HG02610 (cell line): ENCODE data around the gene PTPRU.
"Not testable (repeated sequence)": the region's sequence is repeated elsewhere in the genome, so short reads cannot be mapped to it uniquely, and the experiment has no call there.

Experiments used
- ATAC-seq: cut with Tn5 transposase; IDR thresholded peaks from one replicate; pipeline ENCODE4 v1.9.1; 2021; ENCODE audit warnings: mild to moderate bottlenecking, moderate library complexity; ENCODE audit not compliant: unreplicated experiment

The PTPRU gene

DNA sequence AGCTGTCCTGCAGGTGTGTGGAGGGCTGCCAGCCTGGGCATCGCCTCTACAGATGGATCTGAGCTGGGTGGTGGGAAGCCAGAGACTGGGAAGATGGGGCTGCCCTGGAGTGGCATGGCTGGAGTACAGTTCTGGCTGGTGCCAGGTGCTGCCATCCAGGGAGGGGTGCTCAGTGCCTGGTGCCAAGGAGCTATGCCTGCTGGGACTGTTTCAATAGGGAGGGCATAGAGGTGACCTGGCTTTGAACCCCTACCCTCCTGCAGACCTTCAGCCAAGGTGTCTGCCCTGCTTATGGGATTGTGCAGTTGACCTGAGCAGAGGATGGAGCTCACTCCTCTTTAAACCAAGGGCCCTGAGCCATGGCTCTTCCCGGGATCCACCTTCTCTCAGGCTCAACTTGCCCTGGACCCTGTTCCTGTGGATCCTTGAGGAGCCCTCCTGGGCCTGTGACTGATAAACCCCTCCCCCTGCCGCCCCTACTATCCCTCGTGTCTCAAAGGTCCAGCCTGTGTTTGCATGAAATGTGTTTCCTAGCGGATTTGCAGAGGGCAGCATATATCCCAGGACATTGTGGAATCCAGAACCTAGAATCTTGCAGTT lies 48.7 kb downstream of the PTPRU start:
- no peak for ATAC-seq

- no peak for ATAC-seq
These were observed 49.4 kb downstream of the PTPRU start for GRCh38 chr1:29285771-29286170.

DNA sequence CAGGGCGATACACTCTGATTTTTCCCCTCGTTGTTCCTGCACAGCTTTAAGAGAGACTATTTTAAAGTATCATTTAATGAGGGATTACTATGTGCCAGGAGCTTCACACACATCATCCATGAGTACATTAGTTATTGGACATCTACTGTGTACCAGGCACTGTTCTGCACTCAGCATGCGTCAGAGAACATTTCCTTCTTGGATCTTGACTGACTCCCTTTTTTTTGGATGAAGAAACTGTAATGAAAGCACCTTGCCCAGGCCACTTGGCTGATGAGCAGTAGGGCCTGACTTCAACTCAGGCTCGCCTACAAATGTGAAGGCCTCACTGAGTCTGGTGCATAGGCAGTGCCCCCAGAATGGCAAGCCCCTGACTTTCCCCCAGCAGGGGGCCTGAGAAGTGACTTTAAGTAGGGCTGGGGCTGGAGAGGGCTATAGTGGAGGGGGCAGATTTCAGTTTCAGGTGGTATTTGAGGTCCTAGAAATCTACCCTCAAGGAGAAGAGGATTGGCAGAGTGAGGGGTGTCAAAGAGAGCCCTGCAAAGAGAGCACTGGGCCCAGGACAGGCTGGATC lies 50.0 kb downstream of the PTPRU start:
- no peak for ATAC-seq

DNA sequence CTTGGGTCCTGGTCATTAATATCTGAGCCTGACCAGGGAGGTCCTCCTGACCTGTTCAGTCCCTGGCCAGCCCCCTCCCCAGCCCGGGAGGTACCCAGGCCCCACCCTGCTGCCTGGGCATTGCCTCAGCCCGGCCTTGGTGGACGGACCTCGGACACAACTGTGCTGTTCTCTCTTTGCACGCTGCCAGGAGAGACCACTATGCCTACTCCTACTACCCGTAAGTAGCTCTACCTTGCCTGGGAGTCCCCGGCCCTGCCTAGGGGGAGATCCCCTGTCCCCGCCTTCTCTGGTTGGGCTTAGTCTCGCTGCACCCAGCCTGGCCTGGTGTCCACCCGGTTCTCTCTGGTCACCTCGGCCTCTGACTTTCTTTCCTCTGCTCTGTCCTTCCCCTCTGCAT lies 53.2 kb downstream of the PTPRU start:
- ATAC-seq, result no peak

DNA sequence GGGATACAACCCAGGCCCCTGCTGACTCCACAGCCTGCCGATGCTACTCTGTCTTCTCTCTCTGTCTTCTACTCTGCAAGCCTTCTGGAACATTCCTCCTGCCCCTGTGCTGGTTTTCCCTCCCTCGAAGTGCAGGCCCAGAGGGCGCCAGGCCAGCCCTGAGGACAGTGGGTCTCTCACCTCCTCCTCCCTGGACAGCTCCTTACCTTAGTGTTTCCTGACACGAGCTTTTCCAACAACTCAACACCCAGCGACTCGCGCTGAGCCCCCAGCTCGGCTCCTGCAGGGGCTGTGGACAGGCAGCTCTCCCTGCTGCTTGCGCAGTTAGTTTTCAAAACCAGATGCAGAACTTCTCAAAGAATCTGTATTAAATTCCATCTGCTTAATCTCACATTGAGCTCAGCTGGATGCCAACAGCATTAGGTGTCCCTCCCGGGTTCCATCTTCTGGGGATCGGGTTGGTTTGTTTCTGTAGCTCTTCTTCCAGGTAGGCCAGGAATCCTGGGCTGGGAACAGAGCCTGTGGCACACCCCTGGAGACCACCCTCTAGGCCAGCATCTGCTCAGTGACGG lies 54.2 kb downstream of the PTPRU start:
- ATAC-seq, result no peak

DNA sequence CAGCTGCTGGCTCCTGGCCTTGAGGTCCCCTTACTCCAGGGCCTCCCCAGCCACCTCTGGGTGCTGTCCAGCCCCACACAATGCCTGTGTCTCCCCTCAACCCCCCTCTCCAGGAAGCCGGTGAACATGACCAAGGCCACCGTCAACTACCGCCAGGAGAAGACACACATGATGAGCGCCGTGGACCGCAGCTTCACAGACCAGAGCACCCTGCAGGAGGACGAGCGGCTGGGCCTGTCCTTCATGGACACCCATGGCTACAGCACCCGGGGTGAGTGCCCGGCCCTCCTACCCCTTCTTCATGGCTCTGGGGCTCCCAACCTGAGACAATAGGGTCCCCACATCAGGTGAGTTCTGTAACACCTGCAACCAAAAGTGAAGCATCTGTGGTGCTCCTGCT lies 55.4 kb downstream of the PTPRU start:
- ATAC-seq, result no peak

DNA sequence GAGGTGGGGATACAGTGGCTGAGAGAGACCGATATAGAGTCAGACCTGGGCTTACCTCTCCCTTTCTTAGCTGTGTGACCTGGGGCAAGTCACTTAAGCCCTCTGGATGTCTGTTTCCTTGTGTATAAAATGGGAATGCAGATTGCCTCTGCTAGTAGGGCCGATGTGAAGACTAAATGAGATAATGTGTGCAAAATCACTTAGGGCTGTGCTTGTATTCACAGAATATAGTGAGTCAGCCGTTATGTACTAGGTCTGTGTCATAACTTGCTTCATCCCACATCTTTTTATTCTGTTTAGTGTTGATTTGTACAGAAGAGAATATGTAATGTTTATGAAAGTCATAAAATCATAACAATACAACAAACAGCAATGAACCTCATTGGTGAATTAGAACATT lies 56.0 kb downstream of the PTPRU start:
- ATAC-seq, result no peak

GRCh38 chr1:29297450-29297849 lies 61.1 kb downstream of the PTPRU start:
- no peak for ATAC-seq

- no peak for ATAC-seq
These were observed 61.9 kb downstream of the PTPRU start for GRCh38 chr1:29298246-29298645.

DNA sequence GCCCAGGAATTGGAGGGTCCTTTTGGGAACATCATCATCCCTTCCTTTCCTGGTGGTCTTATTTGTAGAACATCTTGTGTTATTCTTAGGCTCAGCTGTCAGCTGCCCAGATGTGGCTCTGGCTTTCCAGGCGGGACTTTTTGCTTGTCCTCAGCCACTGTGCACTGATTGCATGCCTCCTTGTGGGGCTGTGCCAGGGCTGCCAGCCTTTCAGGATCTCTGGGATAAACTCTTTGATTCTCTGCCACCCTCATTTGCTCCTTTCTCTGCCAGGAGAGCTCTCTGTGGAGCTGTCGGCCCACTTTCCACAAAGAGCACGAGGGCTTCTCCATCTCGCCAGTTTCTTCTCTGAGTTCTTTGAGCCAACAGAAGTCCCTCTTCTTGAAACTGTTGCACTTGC lies 63.1 kb downstream of the PTPRU start:
- ATAC-seq, result no peak

DNA sequence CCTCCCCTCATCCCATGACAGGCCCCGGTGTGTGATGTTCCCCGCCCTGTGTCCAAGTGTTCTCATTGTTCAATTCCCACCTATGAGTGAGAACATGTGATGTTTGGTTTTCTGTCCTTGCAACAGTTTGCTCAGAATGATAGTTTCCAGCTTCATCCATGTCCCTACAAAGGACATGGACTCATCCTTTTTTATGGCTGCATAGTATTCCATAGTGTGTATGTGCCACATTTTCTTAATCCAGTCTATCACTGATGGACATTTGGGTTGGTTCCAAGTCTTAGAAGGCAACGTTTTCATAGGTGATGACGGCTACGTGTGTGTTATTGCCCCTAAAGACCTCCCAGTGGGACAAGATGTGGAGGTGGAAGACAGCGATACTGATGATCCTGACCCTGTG lies 65.4 kb downstream of the PTPRU start:
- ATAC-seq, result not testable (repeated sequence)

DNA sequence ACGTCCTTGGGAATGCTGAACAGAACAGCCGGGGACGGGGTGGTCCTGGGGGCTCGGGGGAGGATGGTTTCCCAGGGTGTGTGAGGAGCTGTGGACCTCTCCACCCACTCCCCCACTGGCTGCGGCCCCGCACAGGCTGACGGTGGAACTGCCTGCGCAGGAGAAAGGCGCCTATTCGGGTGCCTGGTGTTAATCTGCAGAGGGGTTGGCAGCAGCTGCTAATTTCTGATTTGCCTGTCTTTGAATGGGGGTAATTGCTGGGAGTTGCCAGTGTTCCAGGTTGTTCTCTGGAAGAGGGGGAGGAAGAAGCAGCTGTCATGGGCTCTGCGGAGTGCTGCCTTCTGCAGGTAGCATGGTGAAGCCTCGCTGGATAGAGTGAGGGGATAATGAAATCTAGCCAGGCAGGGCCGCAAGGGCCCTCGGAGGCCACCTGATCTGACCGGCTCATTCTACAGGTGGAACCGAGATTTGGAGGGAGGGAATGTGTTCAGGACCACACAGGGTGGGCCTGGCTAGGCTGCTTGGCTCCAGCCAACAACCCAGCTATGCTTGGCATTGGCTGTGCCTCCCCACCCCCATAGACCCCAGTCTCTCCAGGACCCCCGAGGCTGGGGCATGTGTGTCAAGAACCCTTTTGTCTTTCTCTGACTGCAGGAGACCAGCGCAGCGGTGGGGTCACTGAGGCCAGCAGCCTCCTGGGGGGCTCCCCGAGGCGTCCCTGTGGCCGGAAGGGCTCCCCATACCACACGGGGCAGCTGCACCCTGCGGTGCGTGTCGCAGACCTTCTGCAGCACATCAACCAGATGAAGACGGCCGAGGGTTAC lies 67.1 kb downstream of the PTPRU start:
- ATAC-seq, result no peak

DNA sequence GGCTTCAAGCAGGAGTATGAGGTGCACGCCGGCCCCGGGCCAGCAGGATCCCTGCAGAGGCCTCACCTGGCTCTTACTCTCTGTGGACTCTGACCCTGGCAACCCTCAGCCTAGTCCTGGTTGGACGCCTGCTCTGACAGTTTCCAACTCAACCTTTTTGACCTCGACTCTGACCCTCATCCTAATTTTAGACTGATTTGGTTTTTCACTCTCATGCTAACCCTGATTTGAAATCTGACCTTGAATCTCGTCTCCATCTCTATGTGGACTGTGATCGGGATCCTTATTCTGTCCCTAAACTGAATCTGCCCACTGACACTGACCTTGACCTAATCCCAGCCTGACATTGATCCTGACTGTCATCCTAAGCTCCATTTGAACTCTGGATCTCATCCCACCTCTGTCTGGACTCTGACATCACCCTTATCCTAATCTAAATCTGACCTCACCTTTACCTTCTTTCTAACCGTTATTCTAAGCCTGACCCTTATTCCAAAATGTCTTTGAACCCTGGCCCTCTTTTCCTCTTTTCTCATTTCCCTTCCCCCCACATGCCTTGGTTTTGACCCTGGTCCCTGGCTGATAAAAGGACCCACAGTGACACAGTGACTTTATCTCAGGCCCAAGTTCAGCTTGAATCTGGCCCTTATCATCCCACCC lies 67.8 kb downstream of the PTPRU start:
- no peak for ATAC-seq

DNA sequence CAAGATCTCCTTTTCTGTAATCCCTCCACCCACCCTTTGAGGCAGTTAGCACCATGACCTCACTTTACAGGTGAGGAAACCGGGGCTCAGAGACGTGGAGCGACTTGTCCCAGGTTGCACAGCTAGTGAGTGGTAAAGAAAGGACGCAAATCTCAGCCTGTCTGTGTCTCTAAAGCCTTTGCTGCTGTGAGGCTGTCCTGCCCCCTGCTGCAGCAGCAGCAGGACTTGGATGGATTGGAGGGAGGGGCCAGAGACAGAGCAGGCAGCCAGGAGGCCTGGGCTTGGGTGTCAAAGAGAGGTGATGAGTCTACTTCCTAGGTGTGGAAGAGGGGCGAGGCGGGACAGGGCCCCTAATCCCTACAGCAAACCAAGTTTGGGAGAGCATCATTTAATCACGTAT lies 69.6 kb downstream of the PTPRU start:
- ATAC-seq, result no peak

GRCh38 chr1:29306471-29307140 lies 70.3 kb downstream of the PTPRU start:
- ATAC-seq, result no peak

GRCh38 chr1:29309075-29309474 lies 72.8 kb downstream of the PTPRU start:
- no peak for ATAC-seq

- ATAC-seq, result no peak
These were observed 73.3 kb downstream of the PTPRU start for GRCh38 chr1:29309621-29310020.

GRCh38 chr1:29310616-29311180 lies 74.4 kb downstream of the PTPRU start:
- ATAC-seq, result no peak

DNA sequence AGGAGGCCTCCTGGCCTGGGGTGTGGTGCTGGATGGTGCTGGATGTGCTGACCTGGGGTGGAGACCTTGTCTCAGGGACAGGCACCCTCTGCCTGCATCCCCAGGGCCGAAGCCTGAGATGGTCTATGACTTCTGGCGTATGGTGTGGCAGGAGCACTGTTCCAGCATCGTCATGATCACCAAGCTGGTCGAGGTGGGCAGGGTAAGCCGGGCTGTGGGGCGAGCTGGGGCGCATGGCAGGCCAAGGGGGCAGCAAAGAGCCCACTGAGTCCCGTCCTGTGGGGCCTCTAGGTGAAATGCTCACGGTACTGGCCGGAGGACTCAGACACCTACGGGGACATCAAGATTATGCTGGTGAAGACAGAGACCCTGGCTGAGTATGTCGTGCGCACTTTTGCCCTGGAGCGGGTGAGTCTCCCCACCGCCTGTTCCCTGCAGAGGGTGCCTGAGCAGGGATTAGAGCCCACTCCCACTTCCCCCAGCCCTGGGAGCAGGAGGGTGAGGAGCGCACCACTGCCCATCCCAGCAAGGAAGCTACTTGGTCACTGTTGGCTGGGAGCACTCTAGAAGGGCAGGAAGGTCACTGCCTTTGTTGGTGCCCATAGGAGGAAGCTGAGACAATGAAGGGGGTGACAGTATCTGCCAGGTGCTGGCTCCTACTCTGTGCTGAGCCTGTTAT lies 75.2 kb downstream of the PTPRU start:
- no peak for ATAC-seq
